Umbilical cord (tissue), 2 donors: ENCODE data around the gene ANKRD2. TPM values are rescaled to one million over a fixed set of nuclear protein-coding genes. Genes with fewer than 3 reads are reported as not detected.
"Not testable (repeated sequence)": the region's sequence is repeated elsewhere in the genome, so short reads cannot be mapped to it uniquely, and the experiment has no call there.

ENCODE experiments used
- DNase-seq: peaks from one replicate; pipeline ENCODE4 v3.0.0-alpha.2; 2015; ENCODE audit warnings: low spot score
- total RNA-seq: library from RNA; depleted of rRNA; stranded (reverse); fragments of >200 nt; gene quantifications from one replicate; pipeline ENCODE4 v1.2.3, GENCODE V29; 2014; ENCODE audit warnings: low replicate concordance; ENCODE audit not compliant: insufficient read depth

ANKRD2 gene, protein sequence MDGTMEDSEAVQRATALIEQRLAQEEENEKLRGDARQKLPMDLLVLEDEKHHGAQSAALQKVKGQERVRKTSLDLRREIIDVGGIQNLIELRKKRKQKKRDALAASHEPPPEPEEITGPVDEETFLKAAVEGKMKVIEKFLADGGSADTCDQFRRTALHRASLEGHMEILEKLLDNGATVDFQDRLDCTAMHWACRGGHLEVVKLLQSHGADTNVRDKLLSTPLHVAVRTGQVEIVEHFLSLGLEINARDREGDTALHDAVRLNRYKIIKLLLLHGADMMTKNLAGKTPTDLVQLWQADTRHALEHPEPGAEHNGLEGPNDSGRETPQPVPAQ
- total RNA-seq = not detected

GRCh38 chr10:97572214-97572989 is at the start of gene ANKRD2:
ANKRD2 (plus strand) TSS chr10:97572779; CDS start chr10:97572789, 10 bp downstream.
- peak; percentile 70 for DNase-seq

GRCh38 chr10:97522937-97523336 is 49.6 kb upstream of the ANKRD2 start:
- no peak for DNase-seq

- DNase-seq = no peak
Observed at GRCh38 chr10:97525086-97525485, 47.5 kb upstream of the ANKRD2 start.

DNA sequence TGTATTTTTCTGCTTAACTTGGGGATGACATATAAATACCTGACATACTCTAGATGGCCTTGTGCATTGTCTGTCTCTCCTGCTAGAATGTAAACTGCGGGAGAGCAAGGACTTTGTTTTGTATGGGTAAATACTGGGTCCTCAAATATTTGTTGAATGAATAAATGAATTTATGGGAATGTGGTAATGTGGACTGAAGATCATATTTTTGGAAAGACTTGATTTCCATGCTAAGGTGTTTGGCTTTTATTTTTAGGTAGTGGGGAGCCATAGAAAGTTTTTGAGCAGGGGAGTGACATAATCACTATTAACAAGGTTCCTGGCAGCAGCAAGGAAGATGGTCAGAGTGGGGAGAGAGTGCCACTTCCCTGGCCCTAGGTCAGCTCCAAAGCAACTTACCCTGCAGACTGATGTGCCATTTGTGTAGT is 46.9 kb upstream of the ANKRD2 start:
- DNase-seq = no peak

DNA sequence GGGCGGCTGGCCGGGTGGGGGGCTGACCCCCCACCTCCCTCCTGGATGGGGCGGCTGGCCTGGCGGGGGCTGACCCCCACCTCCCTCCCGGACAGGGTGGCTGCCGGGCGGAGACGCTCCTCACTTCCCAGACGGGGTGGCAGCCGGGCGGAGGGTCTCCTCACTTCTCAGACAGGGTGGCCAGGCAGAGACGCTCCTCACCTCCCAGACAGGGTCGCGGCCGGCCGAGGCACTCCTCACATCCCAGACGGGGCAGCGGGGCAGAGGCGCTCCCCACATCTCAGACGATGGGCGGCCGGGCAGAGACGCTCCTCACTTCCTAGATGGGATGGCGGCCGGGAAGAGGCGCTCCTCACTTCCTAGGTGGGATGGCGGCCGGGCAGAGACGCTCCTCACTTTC is 43.7 kb upstream of the ANKRD2 start:
- DNase-seq = not testable (repeated sequence)

- no peak for DNase-seq
Observed at GRCh38 chr10:97529685-97530465, 42.7 kb upstream of the ANKRD2 start.

DNA sequence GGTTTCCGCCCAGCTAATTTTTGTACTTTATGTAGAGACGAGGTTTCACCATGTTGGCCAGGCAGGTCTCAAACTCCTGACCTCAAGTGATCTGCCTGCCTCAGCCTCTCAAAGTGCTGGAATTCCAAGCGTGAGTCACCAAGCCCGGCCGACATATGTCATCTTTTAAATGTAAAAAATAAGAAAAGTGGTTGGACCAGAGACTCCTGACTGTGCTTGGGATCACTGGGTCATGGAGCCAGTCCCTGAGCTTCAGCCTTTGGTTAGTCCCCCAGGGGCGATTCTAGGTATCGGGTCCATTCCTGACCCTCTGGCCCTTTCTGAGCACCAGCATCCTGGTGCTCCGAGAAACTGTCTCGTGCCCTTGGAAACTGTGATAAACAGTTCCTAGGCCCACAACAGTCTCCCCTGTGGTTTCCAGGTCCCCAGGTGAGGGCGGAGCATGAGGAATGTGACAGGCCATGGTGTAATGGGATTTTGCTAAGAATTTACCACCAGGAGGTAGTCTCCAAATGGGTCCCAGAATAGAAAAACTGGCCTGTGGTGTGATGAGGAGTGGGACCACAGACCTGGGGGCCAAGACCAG is 41.1 kb upstream of the ANKRD2 start:
- no peak for DNase-seq

DNA sequence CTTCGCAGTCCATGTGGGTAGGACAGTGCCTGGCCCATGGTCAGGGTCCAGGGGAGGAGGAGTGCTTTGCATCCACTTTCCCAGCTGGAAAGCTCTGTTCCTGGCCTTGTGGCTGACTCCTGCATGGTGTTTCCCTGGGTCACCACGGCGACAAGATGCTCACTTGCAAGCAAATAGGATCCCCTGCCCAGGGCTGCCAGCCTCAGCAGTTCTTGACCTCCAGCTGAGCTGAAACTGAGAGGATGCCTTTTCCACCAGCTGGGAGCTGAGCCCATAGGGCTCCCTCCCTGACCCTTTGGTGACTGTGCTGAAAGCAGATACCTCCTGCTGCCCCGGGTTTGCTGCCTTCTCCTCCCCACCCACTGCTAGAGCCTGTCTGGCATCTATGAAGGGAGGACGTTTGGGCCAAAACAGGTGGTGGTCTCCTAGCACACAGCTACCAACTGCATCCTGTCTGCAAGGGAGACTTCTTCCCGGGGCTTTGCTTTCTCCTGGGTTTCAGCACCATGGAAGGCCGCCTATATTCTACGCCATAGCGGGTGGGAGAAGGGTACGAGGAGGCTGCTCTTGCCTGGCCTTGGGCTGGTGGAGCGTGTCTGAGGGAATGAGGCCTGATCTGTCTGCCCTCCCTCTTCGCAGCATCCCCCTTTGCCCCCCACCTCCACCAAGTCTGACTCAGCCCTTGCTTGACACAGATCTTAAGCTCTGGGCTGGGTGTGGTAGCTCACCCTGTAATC is 39.5 kb upstream of the ANKRD2 start:
- peak; percentile 87 for DNase-seq

DNA sequence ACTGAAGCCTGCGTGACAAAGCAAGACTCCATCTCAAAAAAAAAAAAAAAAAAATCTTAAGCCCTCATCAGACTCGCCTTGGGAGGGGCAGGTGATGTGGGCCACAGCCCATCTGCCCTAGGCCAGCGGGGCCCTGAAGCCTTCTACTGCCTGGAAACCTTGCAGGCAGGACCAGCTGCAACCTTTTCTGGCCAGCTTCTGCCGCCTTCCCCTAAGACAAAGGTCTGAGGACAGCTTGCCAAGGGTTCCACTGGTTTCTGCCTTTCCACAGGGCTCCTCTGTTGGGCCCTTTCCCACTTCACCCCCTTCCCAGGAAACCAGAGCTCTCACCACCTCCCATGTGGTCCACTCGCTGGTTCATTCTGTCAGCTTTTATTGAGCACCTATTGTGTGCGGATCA is 38.7 kb upstream of the ANKRD2 start:
- no peak for DNase-seq

DNA sequence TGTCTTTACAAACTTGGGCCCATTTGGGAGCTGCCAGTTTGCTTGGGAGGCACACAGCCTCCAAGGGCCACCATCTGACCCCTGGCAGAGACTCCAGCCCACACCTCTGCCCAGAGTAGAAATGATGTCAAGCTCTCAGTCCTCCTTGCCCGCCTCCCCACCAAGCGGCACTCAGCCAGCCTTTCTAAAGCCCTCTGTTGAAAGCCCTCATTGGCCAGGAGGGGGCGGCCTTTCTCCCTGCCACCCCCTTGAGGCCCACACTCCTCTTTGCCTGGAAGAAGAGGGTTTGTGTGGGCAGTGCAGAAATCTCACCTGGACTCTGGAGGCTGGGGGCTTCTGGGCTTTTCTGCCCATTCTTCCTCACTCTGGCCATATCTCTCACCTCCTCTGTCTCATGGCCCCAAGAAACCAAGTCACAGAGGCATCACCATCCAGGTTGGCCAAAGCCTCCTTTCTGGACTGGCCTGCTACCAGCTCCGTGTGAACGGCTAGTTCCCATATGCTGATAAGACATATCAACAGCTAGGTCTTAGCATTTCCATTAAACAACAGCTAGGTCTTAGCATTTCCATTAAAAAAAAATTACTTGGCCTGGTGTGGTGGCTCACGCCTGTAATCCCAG is 37.7 kb upstream of the ANKRD2 start:
- no peak for DNase-seq

DNA sequence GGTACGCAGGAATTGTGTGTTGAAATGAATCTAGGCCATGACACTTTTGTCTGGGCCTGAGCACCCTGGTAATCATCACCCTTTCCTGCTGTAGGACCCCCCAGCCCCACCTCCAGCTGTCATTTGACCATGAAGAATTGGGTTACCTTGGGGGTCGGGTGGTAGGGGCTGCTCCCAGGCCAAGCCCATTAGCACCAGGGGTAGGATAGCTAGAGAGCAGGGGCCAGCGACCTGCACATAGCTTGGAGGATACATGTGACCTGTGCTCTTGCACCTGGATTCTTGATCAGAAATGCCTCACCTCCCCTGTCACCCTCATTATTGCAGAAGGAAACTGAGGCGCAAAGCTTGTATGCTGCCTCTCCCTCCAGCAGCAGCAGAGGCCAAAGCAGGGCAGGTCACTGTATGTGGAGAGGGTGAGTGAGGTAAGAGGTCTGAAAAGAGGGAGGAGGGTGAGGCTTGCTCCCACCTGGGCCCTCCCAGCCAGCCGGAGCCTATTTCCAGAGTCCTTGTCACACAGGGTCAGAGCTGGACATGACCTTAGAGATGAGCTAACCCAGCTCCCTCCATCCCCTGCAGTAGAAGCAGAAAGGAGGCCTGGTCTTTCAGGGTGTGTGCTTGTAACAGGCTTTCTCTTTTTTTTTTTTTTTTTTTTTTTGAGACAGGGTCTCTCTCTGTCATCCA is 35.3 kb upstream of the ANKRD2 start:
- no peak for DNase-seq

- DNase-seq = peak; percentile 62
Observed at GRCh38 chr10:97538411-97538810, 34.2 kb upstream of the ANKRD2 start.

GRCh38 chr10:97538839-97539238 is 33.7 kb upstream of the ANKRD2 start:
- DNase-seq = no peak

DNA sequence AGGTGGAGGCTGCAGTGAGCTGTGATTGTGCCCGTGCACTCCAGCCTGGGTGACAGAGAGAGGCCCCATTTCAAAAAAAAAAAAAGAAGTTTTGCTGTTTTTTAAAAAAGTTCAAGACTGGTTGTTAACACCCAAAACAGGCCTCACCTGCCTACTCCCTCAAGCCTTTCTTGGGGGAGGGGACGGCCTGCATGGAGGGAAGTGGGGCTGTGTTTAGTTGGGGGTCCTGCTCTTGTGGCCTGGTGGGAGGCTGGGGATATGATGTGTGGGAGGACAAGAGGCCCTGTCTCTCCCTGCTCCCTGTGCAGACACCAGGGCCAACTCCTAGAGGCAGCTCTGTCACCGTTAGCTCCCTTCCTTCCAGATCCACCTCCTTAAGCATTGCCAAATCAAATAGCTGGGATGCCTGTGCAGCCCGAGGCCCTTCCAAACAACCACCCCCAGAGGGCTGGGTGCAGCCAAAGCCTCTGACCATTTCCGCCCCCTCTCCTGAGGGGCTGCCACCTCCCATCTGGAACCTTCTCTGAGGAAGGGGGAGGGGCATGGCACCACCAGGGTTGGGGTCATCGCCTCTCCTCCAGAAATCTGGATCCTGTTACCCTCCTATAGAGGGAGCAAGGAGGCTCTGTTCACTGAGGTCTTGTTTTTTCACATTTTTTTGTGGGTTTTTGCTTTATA is 32.9 kb upstream of the ANKRD2 start:
- peak; percentile 81 for DNase-seq

GRCh38 chr10:97540669-97541500 is 31.7 kb upstream of the ANKRD2 start:
- DNase-seq = no peak

DNA sequence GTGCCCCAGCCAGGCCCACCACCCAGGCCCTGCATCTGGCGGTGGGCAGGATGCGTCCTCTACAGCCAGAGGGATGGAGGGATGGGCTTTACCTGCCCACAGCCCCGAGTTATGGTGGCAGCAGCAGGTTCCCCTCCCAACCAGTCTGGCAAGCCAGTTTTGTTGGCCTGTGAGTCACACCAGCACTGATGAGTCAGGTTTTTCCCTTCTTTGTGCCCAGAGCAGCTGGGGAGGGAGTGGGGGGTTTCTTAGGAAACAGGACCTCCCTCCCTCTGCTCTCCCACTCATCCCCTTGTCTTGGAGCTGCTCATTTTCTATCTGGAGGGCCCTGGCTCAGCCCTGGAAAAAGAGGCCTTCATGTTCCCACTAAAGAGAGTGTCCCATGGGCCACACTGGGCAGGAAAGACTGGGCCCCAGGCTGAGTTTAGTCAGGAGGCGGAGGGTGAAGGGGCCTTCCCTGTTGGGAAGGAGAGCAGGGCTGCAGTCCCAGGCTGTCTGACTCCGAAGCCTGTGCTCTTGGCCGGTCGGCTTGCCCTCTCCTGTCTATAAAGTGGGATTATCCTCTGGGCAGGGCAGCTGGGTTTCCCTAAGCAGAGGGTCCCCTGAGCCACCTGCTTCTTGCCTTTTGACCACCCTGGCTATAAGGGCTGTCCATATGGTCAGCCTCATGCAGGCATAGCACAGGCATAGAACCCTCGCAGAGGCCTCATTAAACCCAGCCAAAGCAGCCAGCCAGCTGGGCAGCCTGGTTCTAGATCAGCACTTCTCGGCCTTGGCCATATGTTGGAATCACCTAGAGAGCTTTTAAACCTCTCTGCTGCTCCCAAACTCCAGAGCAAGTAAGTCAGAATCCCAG is 30.2 kb upstream of the ANKRD2 start:
- peak; percentile 91 for DNase-seq

GRCh38 chr10:97543025-97543546 is 29.5 kb upstream of the ANKRD2 start:
- peak; percentile 95 for DNase-seq
